HepG2 (cell line): ENCODE data around the gene TEKT5.

Experiments used
- CHD4 ChIP-seq: fragments of 200-600 bp; sonication (generic); IDR thresholded peaks from 2 replicates; pipeline ENCODE4 v1.7.0; 2017; ENCODE audit warnings: mild to moderate bottlenecking, low read length, borderline replicate concordance
- ZNF558 ChIP-seq: sonication (generic); formaldehyde crosslinking; IDR thresholded peaks from 2 replicates; pipeline ENCODE4 v1.9.0; 2022; ENCODE audit warnings: mild to moderate bottlenecking, missing genetic modification reagents, borderline replicate concordance

DNA sequence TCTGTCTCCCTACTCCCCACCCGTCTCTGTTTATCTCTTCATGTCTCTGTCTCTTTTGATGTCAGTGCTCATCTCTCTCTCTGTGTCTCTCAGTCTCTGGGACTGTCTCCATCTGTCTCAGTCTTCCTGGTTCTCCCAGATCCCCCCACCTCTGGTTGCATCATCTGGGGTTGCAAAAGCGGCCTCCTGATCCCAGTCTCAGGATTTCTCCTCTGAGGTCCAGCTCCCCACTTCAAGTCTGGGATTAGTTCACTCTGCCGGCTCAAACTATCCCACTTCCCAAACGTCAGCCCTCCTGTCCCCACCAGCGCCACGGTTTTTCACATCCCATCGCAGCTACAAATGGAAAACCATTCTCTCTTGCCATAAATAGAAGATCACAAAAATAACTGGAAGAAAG is 9.0 kb downstream of the TEKT5 start:
- TF ChIP-seq ZNF558 (CRISPR knock-in tag) (no peak), CHD4 (no peak)
